K562 (cell line): ENCODE measurements around the gene IMPACT. TPM values are rescaled to one million over a fixed set of nuclear protein-coding genes. Genes with fewer than 3 reads are reported as not detected.

Experiments
- ATAC-seq: fragments of 200-7000 bp; cut with Tn5 transposase; 3 replicates; pipeline ENCODE4 v1.9.1; 2020; ENCODE audit warnings: moderate library complexity
- BruUV-seq: library from RNA; stranded (reverse); fragments of 400-500 nt; replicated peaks from 2 replicates; lab custom pipeline; 2021; lab: Mats Ljungman, UMichigan
- CTCF ChIA-PET: fragments of 300-600 bp; formaldehyde crosslinking; extraction: SDS; loops from one replicate; lab custom pipeline; 2021; ENCODE audit warnings: low intra/inter-chr PET ratio; lab: Yijun Ruan, JAX
- POLR2A ChIA-PET: fragments of 300-600, 350-650 bp; sonication (Branson Sonifier 250); formaldehyde crosslinking; extraction: SDS; loops from one replicate; lab custom pipeline; 2021; ENCODE audit warnings: antibody characterized with exemption, inconsistent platforms; lab: Yijun Ruan, JAX
- DNase-seq, 4 experiments: peaks; one replicate each; pipeline versions ENCODE4 v3.0.0 to v3.0.0-alpha.2; 2011 to 2018; ENCODE audit warnings: low spot score in 3 of 4, mixed read lengths in 3 of 4; ENCODE audit errors: extremely low read depth in 1 of 4
- FAIRE-seq: peaks from 2 replicates; lab custom pipeline; 2011; peaks lifted over from hg19 to GRCh38; lab: Jason Lieb, UNC
- H2AFZ ChIP-seq: 2 replicates; pipeline ENCODE4 v1.6.0; 2011; ENCODE audit warnings: low read depth, low read length, control low read depth, inconsistent platforms
- H3K27ac ChIP-seq: fragments of 200-600 bp; 3 replicates; pipeline ENCODE4 v1.8.0; 2011; ENCODE audit warnings: low read depth, mild to moderate bottlenecking, control low read depth, inconsistent platforms, low read length, moderate library complexity, mixed read lengths; ENCODE audit errors: extremely low read depth
- H3K27me3 ChIP-seq, 2 experiments: fragments of 300-600 bp in 1 of 2; 2 replicates in 1 of 2; 3 replicates in 1 of 2; pipeline versions ENCODE4 v1.6.0 to v1.8.0; 2011; ENCODE audit warnings: inconsistent platforms in 2 of 2, low read length in 2 of 2, mild to moderate bottlenecking in 1 of 2, mixed read lengths in 1 of 2, moderate library complexity in 1 of 2; ENCODE audit not compliant: control insufficient read depth in 2 of 2, insufficient read depth in 2 of 2
- H3K36me3 ChIP-seq: fragments of 300-600 bp; 3 replicates; pipeline ENCODE4 v1.8.0; 2011; ENCODE audit warnings: mild to moderate bottlenecking, low read length, inconsistent platforms; ENCODE audit not compliant: control insufficient read depth, insufficient read depth
- H3K4me1 ChIP-seq, 2 experiments: fragments of 200-600 bp in 1 of 2; replicated peaks in 1 of 2; 2 replicates in 1 of 2; 3 replicates in 1 of 2; pipeline versions ENCODE4 v1.5.1 to v1.8.0; 2011; ENCODE audit warnings: inconsistent platforms in 2 of 2, low read length in 2 of 2, mild to moderate bottlenecking in 1 of 2, mixed read lengths in 1 of 2, moderate library complexity in 1 of 2; ENCODE audit not compliant: control insufficient read depth in 2 of 2, insufficient read depth in 2 of 2
- H3K4me2 ChIP-seq: 2 replicates; pipeline ENCODE4 v1.6.1; 2011; ENCODE audit warnings: low read length, control low read depth, inconsistent platforms, mixed read lengths; ENCODE audit not compliant: insufficient read depth
- H3K4me3 ChIP-seq: fragments of 200-600 bp; sonication (generic), shearing (Covaris generic); 2 replicates; pipeline ENCODE4 v1.5.1; 2016; ENCODE audit warnings: control low read depth, inconsistent platforms
- H3K79me2 ChIP-seq: fragments of 200-600 bp; 3 replicates; pipeline ENCODE4 v1.8.0; 2011; ENCODE audit warnings: low read length, inconsistent platforms; ENCODE audit not compliant: control insufficient read depth, insufficient read depth
- H3K9ac ChIP-seq, 2 experiments: 2 replicates each; pipeline versions ENCODE4 v1.6.0 to v1.6.1; 2011; ENCODE audit warnings: low read depth in 2 of 2, low read length in 2 of 2, control low read depth in 1 of 2, inconsistent platforms in 1 of 2, mild to moderate bottlenecking in 1 of 2, mixed read lengths in 1 of 2; ENCODE audit not compliant: insufficient read depth in 1 of 2
- H3K9me1 ChIP-seq: one replicate; pipeline ENCODE4 v1.6.0; 2011; ENCODE audit warnings: inconsistent platforms, mild to moderate bottlenecking, low read length, moderate library complexity; ENCODE audit not compliant: control insufficient read depth, insufficient read depth
- H3K9me3 ChIP-seq: replicated peaks from 2 replicates; pipeline ENCODE4 v1.5.1; 2011; ENCODE audit warnings: low read depth, low read length, inconsistent platforms; ENCODE audit not compliant: control insufficient read depth, insufficient read depth
- H4K20me1 ChIP-seq: replicated peaks from 2 replicates; pipeline ENCODE4 v1.6.1; 2011; ENCODE audit warnings: low read length, inconsistent platforms, mixed read lengths; ENCODE audit not compliant: control insufficient read depth, insufficient read depth
- ARID2 ChIP-seq: fragments of 450-650 bp; IDR thresholded peaks from 2 replicates; pipeline ENCODE4 v1.6.1; 2017; ENCODE audit warnings: antibody characterized with exemption, mild to moderate bottlenecking
- EP300 ChIP-seq: IDR thresholded peaks from 2 replicates; pipeline ENCODE4 v1.6.1; 2012; ENCODE audit warnings: low read length, improper control_type of control experiment
- ESRRA ChIP-seq: fragments of 450-650 bp; IDR thresholded peaks from 2 replicates; pipeline ENCODE4 v1.6.1; 2014; ENCODE audit warnings: low read depth, mild to moderate bottlenecking, moderate library complexity, borderline replicate concordance
- RBM22 ChIP-seq: fragments of 200-400 bp; formaldehyde crosslinking; IDR thresholded peaks from 2 replicates; pipeline ENCODE4 v1.6.1; 2018; ENCODE audit warnings: low read length, low read depth; ENCODE audit not compliant: poor library complexity, severe bottlenecking
- RBM39 ChIP-seq: fragments of 200-400 bp; formaldehyde crosslinking; optimal IDR thresholded peaks from 2 replicates; pipeline ENCODE3; 2018; ENCODE audit warnings: low read depth, low read length
- SIN3A ChIP-seq, 2 experiments: fragments of 150-350 bp in 1 of 2; IDR thresholded peaks; 2 replicates each; pipeline ENCODE4 v1.6.1; 2011 to 2016; ENCODE audit warnings: borderline replicate concordance in 2 of 2, low read depth in 2 of 2, low read length in 2 of 2, mild to moderate bottlenecking in 2 of 2, moderate library complexity in 2 of 2; ENCODE audit not compliant: control insufficient read depth in 1 of 2
- SMARCA4 ChIP-seq: fragments of 450-650 bp; IDR thresholded peaks from 2 replicates; pipeline ENCODE4 v1.6.1; 2016
- SP2 ChIP-seq: IDR thresholded peaks from 2 replicates; pipeline ENCODE4 v1.6.1; 2011; ENCODE audit warnings: mild to moderate bottlenecking, low read depth, low read length, moderate library complexity; ENCODE audit not compliant: poor library complexity, severe bottlenecking; ENCODE audit errors: extremely low read depth
- WGBS: fragments of 100-300 bp; shearing (Covaris generic); methylation state at CpG from one replicate; pipeline ENCODE4 v1.1.6; 2016; ENCODE audit warnings: low coverage, mixed read lengths; ENCODE audit not compliant: insufficient coverage; ENCODE audit errors: missing lambda C conversion rate; 5-methylcytosine and 5-hydroxymethylcytosine counted together
- in situ Hi-C: fragments of 300-500 bp; cut with MboI; formaldehyde crosslinking; loops from 4 replicates; pipeline ENCODE4 v1.15.0; 2018; ENCODE audit warnings: inconsistent platforms, mixed read lengths
- intact Hi-C: fragments of 100-400 bp; cut with micrococcal nuclease; formaldehyde crosslinking; loops from 2 replicates; pipeline ENCODE4 v1.14.2; 2022
- polyA plus RNA-seq, 8 experiments: library from polyadenylated mRNA; depleted of rRNA in 4 of 8; stranded (reverse) in 5 of 8; unstranded in 3 of 8; fragments of >200 nt; fragmentation: Nextera tagmentation in 2 of 8; fragmentation: Illumina TruSeq in 1 of 8; extraction: Ambion mirVana in 2 of 8; extraction: Trizol in 1 of 8; gene quantifications; 2 replicates each; pipeline versions ENCODE4 v1.2.1 to v1.2.3, GENCODE V29; 2011 to 2014; ENCODE audit warnings: inconsistent platforms in 1 of 8, missing spikeins in 1 of 8
- total RNA-seq, 7 experiments: library from RNA; depleted of rRNA in 6 of 7; stranded (reverse); fragments of >200 nt in 6 of 7; fragmentation: Illumina TruSeq in 2 of 7; extraction: Trizol in 2 of 7; gene quantifications; 2 replicates each; pipeline versions ENCODE4 v1.2.1 to v1.2.3, GENCODE V29; 2011 to 2021; ENCODE audit warnings: low replicate concordance in 1 of 7
- TF ChIP-seq, protein P1 (sequence below), 2 experiments: fragments of 450-650 bp; formaldehyde crosslinking in 1 of 2; IDR thresholded peaks; 2 replicates each; pipeline versions ENCODE4 v1.4.0 to v1.6.1; 2014 to 2020; ENCODE audit warnings: mild to moderate bottlenecking in 2 of 2, borderline replicate concordance in 1 of 2, low read depth in 1 of 2
- TF ChIP-seq, protein P2 (sequence below): fragments of 450-650 bp; formaldehyde crosslinking; IDR thresholded peaks from 2 replicates; pipeline ENCODE4 v1.4.0; 2020; ENCODE audit warnings: mild to moderate bottlenecking, moderate library complexity

IMPACT gene
- total and polyA plus RNA-seq, 9 of the 15 experiments (the other 6 are each of a cell fraction or from before 2014, with no cell fraction given) = 4.7 to 7.6 (median 5.8) TPM

DNA sequence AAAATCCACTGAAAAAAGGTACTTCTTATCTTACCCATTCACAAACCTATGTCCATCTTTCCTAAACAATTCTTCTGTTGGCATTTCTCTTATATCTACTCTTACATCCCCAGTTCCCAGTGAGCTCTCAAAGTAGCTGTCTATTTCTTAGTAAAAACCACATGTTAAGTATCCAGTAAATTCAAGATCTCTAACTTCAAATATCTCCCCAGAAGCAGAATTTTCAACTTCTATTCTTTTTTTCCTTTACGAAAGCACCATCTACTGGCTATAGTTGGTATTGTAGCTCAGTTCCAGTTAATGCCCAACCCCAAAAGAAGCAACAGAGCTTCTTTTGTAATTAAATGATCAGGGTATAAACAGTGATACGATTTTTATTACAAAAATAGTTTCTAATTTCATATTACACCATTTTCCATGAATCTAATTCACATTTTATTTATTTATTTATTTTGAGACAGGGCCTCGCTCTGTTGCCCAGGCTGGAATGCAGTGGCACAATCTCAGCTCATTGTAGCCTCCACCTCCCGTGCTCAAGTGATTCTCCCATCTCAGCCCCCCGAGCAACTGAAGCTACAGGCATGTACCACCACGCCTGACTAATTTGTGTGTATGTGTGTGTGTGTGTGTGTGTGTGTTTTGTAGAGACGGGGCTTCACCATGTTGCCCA is 62.5 kb downstream of the IMPACT start:
- Histone ChIP-seq H3K9ac (no peak overlapping the region), H3K36me3 (no peaks in the 10 kb centered on the region), H4K20me1 (no peaks in the 10 kb centered on the region), H3K4me3 (no peak overlapping the region), H3K9me1 (no peaks in the 10 kb centered on the region), H3K27me3 (peaks cover 0 to 15% of the 10 kb centered on the region in 2 experiments; a peak in 1 of 5 replicates), H3K4me2 (no peak overlapping the region), H3K9me3 (no peaks in the 10 kb centered on the region), H3K27ac (no peak overlapping the region), H3K79me2 (no peaks in the 10 kb centered on the region), H3K4me1 (no peaks in the 10 kb centered on the region), H2AFZ (no peak overlapping the region)
- intact Hi-C loops = loop anchor here (1.0 to 10.0 kb wide), 3 partner anchors 64 to 313 kb away; partner anchors contain the start of gene IMPACT
- 0% methylated on average over 7 of the region's 7 CpGs for WGBS
- ChIA-PET CTCF (interaction anchor here (0.6 to 1.8 kb wide), 6 partner anchors 124 to 314 kb away, joined by 3 to 17 read pairs (median 5); no protein-coding TSS in a partner anchor), POLR2A (interaction anchor here (0.7 to 1.2 kb wide), 3 partner anchors 13 to 312 kb away, joined by 3 read pairs; no protein-coding TSS in a partner anchor)
- BruUV-seq = no TSS peak
- ATAC-seq (peak; percentile 61), FAIRE-seq (peak; percentile 78), DNase-seq (peak; percentile 60 to 62 (median 62))
- in situ Hi-C loops = loop anchor here (5.0 to 10.0 kb wide), 2 partner anchors 132 to 314 kb away; no protein-coding TSS in a partner anchor
- TF ChIP-seq, protein P1, sequence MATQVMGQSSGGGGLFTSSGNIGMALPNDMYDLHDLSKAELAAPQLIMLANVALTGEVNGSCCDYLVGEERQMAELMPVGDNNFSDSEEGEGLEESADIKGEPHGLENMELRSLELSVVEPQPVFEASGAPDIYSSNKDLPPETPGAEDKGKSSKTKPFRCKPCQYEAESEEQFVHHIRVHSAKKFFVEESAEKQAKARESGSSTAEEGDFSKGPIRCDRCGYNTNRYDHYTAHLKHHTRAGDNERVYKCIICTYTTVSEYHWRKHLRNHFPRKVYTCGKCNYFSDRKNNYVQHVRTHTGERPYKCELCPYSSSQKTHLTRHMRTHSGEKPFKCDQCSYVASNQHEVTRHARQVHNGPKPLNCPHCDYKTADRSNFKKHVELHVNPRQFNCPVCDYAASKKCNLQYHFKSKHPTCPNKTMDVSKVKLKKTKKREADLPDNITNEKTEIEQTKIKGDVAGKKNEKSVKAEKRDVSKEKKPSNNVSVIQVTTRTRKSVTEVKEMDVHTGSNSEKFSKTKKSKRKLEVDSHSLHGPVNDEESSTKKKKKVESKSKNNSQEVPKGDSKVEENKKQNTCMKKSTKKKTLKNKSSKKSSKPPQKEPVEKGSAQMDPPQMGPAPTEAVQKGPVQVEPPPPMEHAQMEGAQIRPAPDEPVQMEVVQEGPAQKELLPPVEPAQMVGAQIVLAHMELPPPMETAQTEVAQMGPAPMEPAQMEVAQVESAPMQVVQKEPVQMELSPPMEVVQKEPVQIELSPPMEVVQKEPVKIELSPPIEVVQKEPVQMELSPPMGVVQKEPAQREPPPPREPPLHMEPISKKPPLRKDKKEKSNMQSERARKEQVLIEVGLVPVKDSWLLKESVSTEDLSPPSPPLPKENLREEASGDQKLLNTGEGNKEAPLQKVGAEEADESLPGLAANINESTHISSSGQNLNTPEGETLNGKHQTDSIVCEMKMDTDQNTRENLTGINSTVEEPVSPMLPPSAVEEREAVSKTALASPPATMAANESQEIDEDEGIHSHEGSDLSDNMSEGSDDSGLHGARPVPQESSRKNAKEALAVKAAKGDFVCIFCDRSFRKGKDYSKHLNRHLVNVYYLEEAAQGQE (IDR thresholded peaks at IDR 0.05; ENCODE audit: borderline replicate concordance) = peak; percentile 52; the same call in 1 of the 2 replicates
- TF ChIP-seq, protein P1 (CRISPR knock-in tag; IDR thresholded peaks at IDR 0.05; ENCODE audit: low read depth) = no peak
- TF ChIP-seq EP300 = no peak
- TF ChIP-seq ARID2 = no peak
- TF ChIP-seq, protein P2, sequence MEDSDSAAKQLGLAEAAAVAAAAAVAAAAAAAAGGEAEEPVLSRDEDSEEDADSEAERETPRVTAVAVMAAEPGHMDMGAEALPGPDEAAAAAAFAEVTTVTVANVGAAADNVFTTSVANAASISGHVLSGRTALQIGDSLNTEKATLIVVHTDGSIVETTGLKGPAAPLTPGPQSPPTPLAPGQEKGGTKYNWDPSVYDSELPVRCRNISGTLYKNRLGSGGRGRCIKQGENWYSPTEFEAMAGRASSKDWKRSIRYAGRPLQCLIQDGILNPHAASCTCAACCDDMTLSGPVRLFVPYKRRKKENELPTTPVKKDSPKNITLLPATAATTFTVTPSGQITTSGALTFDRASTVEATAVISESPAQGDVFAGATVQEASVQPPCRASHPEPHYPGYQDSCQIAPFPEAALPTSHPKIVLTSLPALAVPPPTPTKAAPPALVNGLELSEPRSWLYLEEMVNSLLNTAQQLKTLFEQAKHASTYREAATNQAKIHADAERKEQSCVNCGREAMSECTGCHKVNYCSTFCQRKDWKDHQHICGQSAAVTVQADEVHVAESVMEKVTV (CRISPR knock-in tag) = peak; percentile 68
- TF ChIP-seq SMARCA4 = no peak
- TF ChIP-seq RBM22 = no peak
- no peak for TF ChIP-seq SIN3A (IDR thresholded peaks at IDR 0.05; ENCODE audit: borderline replicate concordance in 2 of 2, control insufficient read depth in 1 of 2, low read depth in 2 of 2, low read length in 2 of 2)
- TF ChIP-seq SP2 = no peak
- TF ChIP-seq RBM39 = no peak
- TF ChIP-seq ESRRA = no peak
